IMR-90 (cell line): ENCODE results near the gene CELA2A. TPM values are rescaled to one million over a fixed set of nuclear protein-coding genes. Genes with fewer than 3 reads are reported as not detected.

ENCODE experiments used
- ATAC-seq: fragments of 200-7000 bp; cut with Tn5 transposase; 2 replicates; pipeline ENCODE4 v1.9.1; 2020; ENCODE audit warnings: low read depth, mild to moderate bottlenecking, moderate library complexity
- BruUV-seq: library from RNA; stranded (reverse); fragments of 400-500 nt; replicated peaks from 2 replicates; lab custom pipeline; 2021; lab: Mats Ljungman, UMichigan
- CTCF ChIA-PET: fragments of 300-600 bp; formaldehyde crosslinking; extraction: SDS; loops from one replicate; lab custom pipeline; 2021; ENCODE audit warnings: antibody characterized with exemption; lab: Yijun Ruan, JAX
- POLR2A ChIA-PET: fragments of 300-600 bp; sonication (Branson Sonifier 250); formaldehyde crosslinking; loops from one replicate; lab custom pipeline; 2022; ENCODE audit warnings: antibody characterized with exemption; ENCODE audit not compliant: unreplicated experiment; lab: Charles Lee
- DNase-seq: peaks from one replicate; pipeline ENCODE4 v3.0.0; 2013
- H2AFZ ChIP-seq: replicated peaks from 2 replicates; pipeline ENCODE3; 2013; ENCODE audit warnings: low read length, mild to moderate bottlenecking; ENCODE audit not compliant: poor library complexity
- H2AK5ac ChIP-seq: 2 replicates; pipeline ENCODE4 v1.6.1; 2013; ENCODE audit warnings: low read depth, low read length, inconsistent platforms
- H2AK9ac ChIP-seq: replicated peaks from 2 replicates; pipeline ENCODE3; 2013; ENCODE audit warnings: mild to moderate bottlenecking, low read depth, low read length, moderate library complexity; ENCODE audit not compliant: poor library complexity
- H2BK120ac ChIP-seq: 2 replicates; pipeline ENCODE4 v1.6.1; 2013; ENCODE audit warnings: low read depth, low read length, inconsistent platforms
- H2BK15ac ChIP-seq: 3 replicates; pipeline ENCODE4 v1.6.1; 2013; ENCODE audit warnings: low read depth, low read length, inconsistent platforms
- H2BK20ac ChIP-seq: 2 replicates; pipeline ENCODE4 v1.6.1; 2013; ENCODE audit warnings: low read depth, mild to moderate bottlenecking, inconsistent platforms, low read length, moderate library complexity
- H2BK5ac ChIP-seq: 2 replicates; pipeline ENCODE4 v1.6.1; 2013; ENCODE audit warnings: mild to moderate bottlenecking, low read depth, low read length, inconsistent platforms; ENCODE audit not compliant: poor library complexity, severe bottlenecking
- H3K14ac ChIP-seq: replicated peaks from 2 replicates; pipeline ENCODE4 v1.6.1; 2013; ENCODE audit warnings: low read depth, low read length, inconsistent platforms
- H3K18ac ChIP-seq: 2 replicates; pipeline ENCODE4 v1.6.1; 2013; ENCODE audit warnings: low read depth, low read length, control low read depth
- H3K23ac ChIP-seq: 2 replicates; pipeline ENCODE4 v1.6.1; 2013; ENCODE audit warnings: low read depth, low read length, inconsistent platforms
- H3K27ac ChIP-seq: 2 replicates; pipeline ENCODE4 v1.5.1; 2013; ENCODE audit warnings: mild to moderate bottlenecking, control low read depth, low read length; ENCODE audit not compliant: insufficient read depth
- H3K27me3 ChIP-seq: 2 replicates; pipeline ENCODE4 v1.6.1; 2013; ENCODE audit warnings: low read length; ENCODE audit not compliant: control insufficient read depth, insufficient read depth
- H3K36me3 ChIP-seq: 2 replicates; pipeline ENCODE4 v1.6.1; 2013; ENCODE audit warnings: low read length, mixed read lengths; ENCODE audit not compliant: control insufficient read depth, insufficient read depth
- H3K4ac ChIP-seq: 2 replicates; pipeline ENCODE4 v1.6.1; 2013; ENCODE audit warnings: low read depth, low read length, inconsistent platforms
- H3K4me1 ChIP-seq: 2 replicates; pipeline ENCODE4 v1.6.1; 2013; ENCODE audit warnings: low read length, mixed read lengths; ENCODE audit not compliant: control insufficient read depth, insufficient read depth
- H3K4me2 ChIP-seq: 2 replicates; pipeline ENCODE4 v1.6.1; 2013; ENCODE audit warnings: low read depth, mild to moderate bottlenecking, control low read depth, low read length, moderate library complexity
- H3K4me3 ChIP-seq: 2 replicates; pipeline ENCODE4 v1.5.1; 2013; ENCODE audit warnings: low read depth, mild to moderate bottlenecking, control low read depth, low read length, moderate library complexity; ENCODE audit not compliant: insufficient read depth
- H3K56ac ChIP-seq: 2 replicates; pipeline ENCODE4 v1.6.1; 2013; ENCODE audit warnings: low read length, inconsistent platforms; ENCODE audit not compliant: insufficient read depth; ENCODE audit errors: extremely low read depth
- H3K79me1 ChIP-seq, 2 experiments: 2 replicates each; pipeline ENCODE4 v1.6.1; 2013; ENCODE audit warnings: low read length in 2 of 2, inconsistent platforms in 1 of 2, low read depth in 1 of 2
- H3K9ac ChIP-seq: 2 replicates; pipeline ENCODE4 v1.6.1; 2013; ENCODE audit warnings: low read depth, low read length, control low read depth
- H3K9me1 ChIP-seq: 2 replicates; pipeline ENCODE4 v1.6.1; 2013; ENCODE audit warnings: low read length, inconsistent platforms; ENCODE audit not compliant: insufficient read depth
- H3K9me3 ChIP-seq: 2 replicates; pipeline ENCODE4 v1.6.1; 2013; ENCODE audit warnings: low read length; ENCODE audit not compliant: control insufficient read depth, insufficient read depth
- H4K20me1 ChIP-seq: 2 replicates; pipeline ENCODE4 v1.6.1; 2013; ENCODE audit warnings: low read length, inconsistent platforms; ENCODE audit not compliant: insufficient read depth
- H4K5ac ChIP-seq: 2 replicates; pipeline ENCODE4 v1.6.1; 2013; ENCODE audit warnings: mild to moderate bottlenecking, low read depth, low read length, control low read depth
- H4K8ac ChIP-seq, 2 experiments: 2 replicates each; pipeline ENCODE4 v1.6.1; 2013; ENCODE audit warnings: low read depth in 2 of 2, low read length in 2 of 2, control low read depth in 1 of 2, inconsistent platforms in 1 of 2
- H4K91ac ChIP-seq: 2 replicates; pipeline ENCODE4 v1.6.1; 2013; ENCODE audit warnings: low read depth, low read length, inconsistent platforms; ENCODE audit not compliant: insufficient read depth
- MXI1 ChIP-seq: IDR thresholded peaks from 2 replicates; pipeline ENCODE4 v1.6.1; 2012; ENCODE audit warnings: low read depth, mild to moderate bottlenecking, low read length, moderate library complexity, borderline replicate concordance
- USF2 ChIP-seq: fragments of 150-350 bp; IDR thresholded peaks from 2 replicates; pipeline ENCODE4 v1.6.1; 2017; ENCODE audit warnings: mild to moderate bottlenecking, antibody characterized with exemption, low read length, low read depth
- WGBS, 2 experiments: methylation state at CpG; one replicate each; pipeline versions ENCODE4 v1.1.5 to v1.1.7; 2013; ENCODE audit warnings: missing lambda C conversion rate in 2 of 2; ENCODE audit not compliant: insufficient read length in 1 of 2; ENCODE audit errors: extremely low coverage in 2 of 2; 5-methylcytosine and 5-hydroxymethylcytosine counted together
- dilution Hi-C: fragments of 300-500 bp; cut with HindIII; formaldehyde crosslinking; loops from one replicate; pipeline ENCODE4 v1.14.3; 2018; ENCODE audit warnings: low sequenced_read_pairs; ENCODE audit not compliant: unreplicated experiment
- in situ Hi-C: fragments of 300-500 bp; cut with MboI; formaldehyde crosslinking; loops from 3 replicates; pipeline ENCODE4 v1.14.3; 2019; ENCODE audit warnings: low sequenced_read_pairs, inconsistent platforms, mixed read lengths
- intact Hi-C: fragments of 100-400 bp; cut with micrococcal nuclease; formaldehyde crosslinking; loops from 2 replicates; pipeline ENCODE4 v1.10.0; 2022
- polyA plus RNA-seq, 3 experiments: library from polyadenylated mRNA; depleted of rRNA; stranded (reverse); fragments of >200 nt; gene quantifications; 2 replicates each; pipeline ENCODE4 v1.2.3, GENCODE V29; 2012; ENCODE audit warnings: low replicate concordance in 1 of 3
- total RNA-seq: library from RNA; depleted of rRNA; stranded (reverse); fragments of >200 nt; gene quantifications from 2 replicates; pipeline ENCODE4 v1.2.3, GENCODE V29; 2012

Gene CELA2A
- total and polyA plus RNA-seq, 2 of the 4 experiments (the other 2 are of a cell fraction), result not detected

DNA sequence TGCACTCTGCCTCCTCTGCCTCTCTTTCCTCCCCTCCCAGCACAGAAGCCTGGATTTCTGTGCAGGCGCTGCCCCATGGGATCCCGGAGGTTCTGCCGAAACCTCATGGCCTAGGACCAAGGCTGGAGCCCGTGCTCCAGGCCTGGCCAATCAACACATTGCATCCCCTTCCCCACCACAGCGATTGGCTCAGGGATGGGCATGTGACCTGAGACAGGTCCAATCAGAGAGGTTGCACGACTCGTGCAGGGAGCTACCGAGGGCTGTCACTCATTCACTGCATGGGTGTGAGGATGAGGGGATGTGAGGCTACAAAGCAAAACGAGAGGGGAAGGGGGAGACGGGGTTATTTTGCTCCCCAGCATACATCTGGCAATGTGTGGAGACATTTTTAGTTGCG, 16.1 kb downstream of the CELA2A start:
- H3K18ac ChIP-seq, result no peak overlapping the region
- intact Hi-C loops (no loop called here), in situ Hi-C loops (no loop called here), dilution Hi-C loops (no loop called here)
- no peak for ATAC-seq
- no peak overlapping the region for H3K9ac ChIP-seq
- no peak overlapping the region for H3K14ac ChIP-seq
- H3K56ac ChIP-seq, result no peak overlapping the region
- peaks cover 3% of the 10 kb centered on the region; the same call in 1 of the 2 replicates for H3K27me3 ChIP-seq
- no peak overlapping the region for H4K91ac ChIP-seq
- no peak overlapping the region for H4K8ac ChIP-seq
- no peaks in the 10 kb centered on the region for H3K36me3 ChIP-seq
- no peaks in the 10 kb centered on the region for H3K4me1 ChIP-seq
- H3K4me3 ChIP-seq, result no peak overlapping the region
- no peaks in the 10 kb centered on the region for H3K9me3 ChIP-seq
- no peaks in the 10 kb centered on the region for H3K9me1 ChIP-seq
- H2BK20ac ChIP-seq, result no peak overlapping the region
- ChIA-PET POLR2A (no interaction called here), CTCF (no interaction called here)
- DNase-seq, result no peak
- no peak overlapping the region for H3K4me2 ChIP-seq
- no peak overlapping the region for H2AFZ ChIP-seq
- no peak overlapping the region for H3K23ac ChIP-seq
- BruUV-seq, result no TSS peak
- no peak overlapping the region for H4K5ac ChIP-seq
- no peak overlapping the region for H2BK120ac ChIP-seq
- 90% methylated on average over 2 of the region's 11 CpGs; no CpG with 5 or more reads in 1 of the 2 experiments for WGBS, 2 experiments
- TF ChIP-seq MXI1 (no peak), USF2 (peak; percentile 40; the same call in 1 of the 2 replicates)
- H3K79me1 ChIP-seq, result no peaks in the 10 kb centered on the region
- H2AK5ac ChIP-seq, result no peak overlapping the region
- no peak overlapping the region for H3K4ac ChIP-seq
- no peak overlapping the region for H2AK9ac ChIP-seq
- no peak overlapping the region for H2BK15ac ChIP-seq
- H4K20me1 ChIP-seq, result no peaks in the 10 kb centered on the region
- no peak overlapping the region for H3K27ac ChIP-seq
- no peak overlapping the region for H2BK5ac ChIP-seq
